GM23338 (cell line): Measurements from ENCODE around the gene PRM1. TPM values are rescaled to one million over a fixed set of nuclear protein-coding genes. Genes with fewer than 3 reads are reported as not detected.
A peak's percentile ranks its signal among the peaks of the same experiment; 100 is the strongest.
"Not testable (repeated sequence)": the region's sequence is repeated elsewhere in the genome, so short reads cannot be mapped to it uniquely, and the experiment has no call there.

Experiments used
- ATAC-seq: fragments of 200-7000 bp; cut with Tn5 transposase; 3 replicates; pipeline ENCODE4 v1.9.1; 2020
- DNase-seq: peaks from one replicate; pipeline ENCODE4 v3.0.0-alpha.2; 2015; ENCODE audit warnings: low spot score
- H2AFZ ChIP-seq: fragments of 200-600 bp; sonication (generic); 2 replicates; pipeline ENCODE4 v1.8.0; 2016; ENCODE audit warnings: antibody characterized with exemption, mild to moderate bottlenecking, moderate library complexity
- H3F3A ChIP-seq: fragments of 200-600 bp; sonication (generic); replicated peaks from 2 replicates; pipeline ENCODE4 v1.8.0; 2017; ENCODE audit warnings: antibody characterized with exemption, mixed run types, low read depth
- H3K27ac ChIP-seq: fragments of 200-600 bp; sonication (generic); 2 replicates; pipeline ENCODE4 v1.6.1; 2016; ENCODE audit warnings: low read depth
- H3K27me3 ChIP-seq: fragments of 200-600 bp; sonication (generic); 2 replicates; pipeline ENCODE4 v1.8.0; 2016; ENCODE audit warnings: mild to moderate bottlenecking, mixed run types, moderate library complexity; ENCODE audit not compliant: insufficient read depth
- H3K36me3 ChIP-seq: fragments of 200-600 bp; sonication (generic); 2 replicates; pipeline ENCODE4 v1.8.0; 2016; ENCODE audit warnings: mild to moderate bottlenecking; ENCODE audit not compliant: insufficient read depth
- H3K4me1 ChIP-seq: fragments of 200-600 bp; sonication (generic); 2 replicates; pipeline ENCODE4 v1.8.0; 2016; ENCODE audit warnings: mild to moderate bottlenecking, moderate library complexity; ENCODE audit not compliant: insufficient read depth
- H3K4me2 ChIP-seq: fragments of 200-600 bp; sonication (generic); 2 replicates; pipeline ENCODE4 v1.7.1; 2017; ENCODE audit warnings: mixed run types
- H3K4me3 ChIP-seq: fragments of 200-600 bp; sonication (generic); 2 replicates; pipeline ENCODE4 v1.6.1; 2016; ENCODE audit warnings: mixed run types
- H3K79me2 ChIP-seq: fragments of 200-600 bp; sonication (generic); replicated peaks from 2 replicates; pipeline ENCODE4 v1.8.0; 2017; ENCODE audit warnings: mild to moderate bottlenecking; ENCODE audit not compliant: insufficient read depth
- H3K9me2 ChIP-seq: fragments of 200-600 bp; sonication (generic); 2 replicates; pipeline ENCODE4 v1.8.0; 2017; ENCODE audit not compliant: insufficient read depth
- H4K20me1 ChIP-seq: fragments of 200-600 bp; sonication (generic); replicated peaks from 2 replicates; pipeline ENCODE4 v1.8.0; 2017; ENCODE audit warnings: mild to moderate bottlenecking; ENCODE audit not compliant: insufficient read depth
- H3K27ac Mint-ChIP-seq: 2 replicates; pipeline ENCODE4 v1.8.0; 2020; ENCODE audit warnings: inconsistent platforms, mild to moderate bottlenecking, moderate library complexity, mixed read lengths
- H3K27me3 Mint-ChIP-seq: 3 replicates; pipeline ENCODE4 v1.8.0; 2022; ENCODE audit warnings: low read depth, mild to moderate bottlenecking, moderate library complexity, mixed read lengths, inconsistent platforms; ENCODE audit not compliant: insufficient read depth, poor library complexity
- H3K36me3 Mint-ChIP-seq: 3 replicates; pipeline ENCODE4 v1.8.0; 2021; ENCODE audit warnings: low read depth, mild to moderate bottlenecking, inconsistent platforms, moderate library complexity, mixed read lengths
- H3K4me1 Mint-ChIP-seq: 3 replicates; pipeline ENCODE4 v1.8.0; 2020; ENCODE audit warnings: mild to moderate bottlenecking, inconsistent platforms, mixed read lengths
- H3K4me3 Mint-ChIP-seq: 3 replicates; pipeline ENCODE4 v1.8.0; 2021; ENCODE audit warnings: moderate library complexity, mild to moderate bottlenecking, inconsistent platforms, mixed read lengths
- H3K9me3 Mint-ChIP-seq: 3 replicates; pipeline ENCODE4 v1.8.0; 2020; ENCODE audit warnings: moderate library complexity, mild to moderate bottlenecking, inconsistent platforms, mixed read lengths
- CREB1 ChIP-seq: fragments of 250-450 bp; sonication (Bioruptor Pico); IDR thresholded peaks from 2 replicates; pipeline ENCODE4 v1.5.0; 2020; ENCODE audit warnings: low read depth, mild to moderate bottlenecking, moderate library complexity
- ETS1 ChIP-seq: IDR thresholded peaks from 2 replicates; pipeline ENCODE4 v1.6.1; 2016; ENCODE audit warnings: antibody characterized with exemption
- EZH2 ChIP-seq: fragments of 200-600 bp; sonication (generic); IDR thresholded peaks from one replicate; pipeline ENCODE4 v1.8.0; 2017; ENCODE audit warnings: antibody characterized with exemption, mild to moderate bottlenecking, low read depth; ENCODE audit not compliant: unreplicated experiment
- EZH2phosphoT487 ChIP-seq: fragments of 200-600 bp; sonication (generic); IDR thresholded peaks from one replicate; pipeline ENCODE4 v1.8.1; 2018; ENCODE audit warnings: antibody characterized with exemption; ENCODE audit not compliant: unreplicated experiment
- JUNB ChIP-seq: IDR thresholded peaks from one replicate; pipeline ENCODE4 v1.6.1; 2016; ENCODE audit warnings: antibody characterized with exemption; ENCODE audit not compliant: unreplicated experiment
- NANOG ChIP-seq: IDR thresholded peaks from 2 replicates; pipeline ENCODE4 v1.6.1; 2016; ENCODE audit warnings: antibody characterized with exemption, borderline replicate concordance
- POLR2AphosphoS5 ChIP-seq: IDR thresholded peaks from 2 replicates; pipeline ENCODE4 v1.6.1; 2016; ENCODE audit warnings: antibody characterized with exemption, low read depth
- REST ChIP-seq: IDR thresholded peaks from one replicate; pipeline ENCODE4 v1.6.1; 2018; ENCODE audit warnings: antibody characterized with exemption; ENCODE audit not compliant: unreplicated experiment
- STAT1 ChIP-seq: IDR thresholded peaks from one replicate; pipeline ENCODE4 v1.6.1; 2016; ENCODE audit warnings: antibody characterized with exemption; ENCODE audit not compliant: unreplicated experiment
- ZNF114 ChIP-seq: fragments of 250-450 bp; sonication (Bioruptor Pico); IDR thresholded peaks from 2 replicates; pipeline ENCODE4 v1.5.0; 2020; ENCODE audit warnings: mild to moderate bottlenecking, moderate library complexity
- ZNF331 ChIP-seq: fragments of 250-450 bp; sonication (Bioruptor Pico); IDR thresholded peaks from 2 replicates; pipeline ENCODE4 v1.5.0; 2020; ENCODE audit warnings: low read depth, mild to moderate bottlenecking, moderate library complexity
- ZNF462 ChIP-seq: fragments of 250-450 bp; sonication (Bioruptor Pico); IDR thresholded peaks from 2 replicates; pipeline ENCODE4 v1.5.0; 2020; ENCODE audit warnings: mild to moderate bottlenecking, moderate library complexity
- polyA plus RNA-seq: library from polyadenylated mRNA; unstranded; fragments of >200 nt; fragmentation: Nextera tagmentation; extraction: Ambion mirVana; gene quantifications from 2 replicates; pipeline ENCODE4 v1.2.1, GENCODE V29; 2016
- total RNA-seq: library from RNA; depleted of rRNA; stranded (reverse); fragments of >200 nt; shearing (Covaris generic); gene quantifications from 2 replicates; pipeline ENCODE4 v1.2.3, GENCODE V29; 2014

Gene PRM1
- total and polyA plus RNA-seq, 2 experiments from 2014 or later = 1.2 TPM; not detected in 1

DNA sequence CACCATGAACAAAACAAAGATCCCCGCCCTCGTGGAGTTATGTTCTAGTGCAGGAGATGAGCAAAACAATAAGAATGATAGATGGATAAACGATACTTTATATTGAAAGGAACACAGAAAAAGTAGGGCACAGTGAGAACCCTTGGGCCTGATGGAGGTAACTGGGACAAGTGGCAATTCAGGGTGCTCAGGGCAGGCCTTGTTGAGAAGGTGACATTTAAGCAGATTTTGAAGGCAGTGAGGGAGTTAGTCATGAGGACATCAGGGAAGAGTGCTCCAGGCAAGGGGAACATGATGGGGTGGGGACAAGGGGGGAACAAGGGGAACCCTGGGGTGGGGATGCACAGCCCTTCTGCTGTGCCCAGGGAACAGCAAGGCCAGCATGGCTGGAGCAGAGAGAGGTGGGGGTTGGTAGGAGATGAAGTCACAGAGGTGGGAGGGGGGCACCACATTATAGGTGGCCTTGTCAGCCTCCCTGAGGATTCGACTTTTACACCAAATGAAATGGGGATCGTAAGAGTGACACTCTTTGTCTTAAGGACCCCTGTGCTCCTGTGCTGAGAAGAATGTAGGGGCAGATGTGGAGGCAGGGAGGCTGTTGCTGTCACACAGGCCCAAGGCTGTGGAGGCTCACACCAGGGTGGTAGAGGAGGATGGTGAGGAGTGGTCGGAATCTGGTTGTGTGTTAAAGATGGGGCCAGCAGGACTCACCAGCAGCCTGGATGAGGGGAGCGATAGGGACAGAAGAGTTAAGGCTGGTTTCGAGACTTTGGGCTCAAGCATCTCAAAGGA lies 9.2 kb upstream of the PRM1 start:
- Mint-ChIP-seq H3K36me3 (no peaks in the 10 kb centered on the region), H3K9me3 (no peaks in the 10 kb centered on the region), H3K4me3 (no peak overlapping the region), H3K4me1 (peaks cover 14% of the 10 kb centered on the region), H3K27ac (no peak overlapping the region), H3K27me3 (peaks cover 6% of the 10 kb centered on the region)
- peaks cover 4% of the 10 kb centered on the region; the same call in 1 of the 2 replicates for H3K4me1 ChIP-seq
- no peaks in the 10 kb centered on the region for H4K20me1 ChIP-seq
- TF ChIP-seq EZH2 (no peak), ETS1 (no peak), ZNF114 (CRISPR knock-in tag) (no peak), REST (no peak), NANOG (no peak), ZNF462 (no peak), EZH2phosphoT487 (no peak), CREB1 (CRISPR knock-in tag) (no peak), STAT1 (no peak), JUNB (no peak), POLR2AphosphoS5 (no peak), ZNF331 (CRISPR knock-in tag) (no peak)
- DNase-seq (no peak), ATAC-seq (no peak)
- no peaks in the 10 kb centered on the region for H3K79me2 ChIP-seq
- no peaks in the 10 kb centered on the region for H3K36me3 ChIP-seq
- 0 out of 2 replicates have a peak, but pooled peaks cover 2% of the 10 kb centered on the region for H3F3A ChIP-seq
- H3K4me3 ChIP-seq = no peak overlapping the region
- no peak overlapping the region for H3K27ac ChIP-seq
- H2AFZ ChIP-seq = peak overlapping the region; percentile 19; the same call in 1 of the 2 replicates
- H3K9me2 ChIP-seq = no peaks in the 10 kb centered on the region
- H3K27me3 ChIP-seq = no peaks in the 10 kb centered on the region
- H3K4me2 ChIP-seq = no peak overlapping the region

- H3K4me2 ChIP-seq, H3F3A ChIP-seq, H3K79me2 ChIP-seq, H3K36me3 ChIP-seq, H4K20me1 ChIP-seq, DNase-seq, H2AFZ ChIP-seq, H3K27me3 Mint-ChIP-seq, H3K9me3 Mint-ChIP-seq, H3K4me3 Mint-ChIP-seq, H3K27ac ChIP-seq, H3K36me3 Mint-ChIP-seq, H3K4me1 ChIP-seq, H3K4me3 ChIP-seq, H3K27ac Mint-ChIP-seq, H3K27me3 ChIP-seq, ATAC-seq, H3K9me2 ChIP-seq: not testable (repeated sequence)
- peaks cover 14% of the 10 kb centered on the region for H3K4me1 Mint-ChIP-seq
Measured at GRCh38 chr16:11289696-11290095, 8.6 kb upstream of the PRM1 start.
